GM12875 (cell line): ENCODE measurements around the gene TMEM18.

Experiments used
- H3K4me3 ChIP-seq: one replicate; pipeline ENCODE4 v1.5.1; 2011; ENCODE audit warnings: low read depth, low read length, control low read depth
- CTCF ChIP-seq: IDR thresholded peaks from 2 replicates; pipeline ENCODE4 v1.5.1; 2011; ENCODE audit warnings: low read depth, mild to moderate bottlenecking, control low read depth, inconsistent platforms, low read length, moderate library complexity, borderline replicate concordance; ENCODE audit not compliant: insufficient read depth

Gene TMEM18

GRCh38 chr2:660586-661359 lies 16.4 kb downstream of the TMEM18 start:
- no peak for TF ChIP-seq CTCF
- H3K4me3 ChIP-seq, result no peak overlapping the region

GRCh38 chr2:660029-660428 lies 17.2 kb downstream of the TMEM18 start:
- H3K4me3 ChIP-seq, result no peak overlapping the region

GRCh38 chr2:658426-658825 lies 18.8 kb downstream of the TMEM18 start:
- TF ChIP-seq CTCF, result no peak
- no peak overlapping the region for H3K4me3 ChIP-seq

More at GRCh38 chr2:660029-660428, 17.2 kb downstream of the TMEM18 start:
- TF ChIP-seq CTCF, result no peak

- H3K4me3 ChIP-seq, result no peak overlapping the region
- TF ChIP-seq CTCF, result no peak
Measured at GRCh38 chr2:657766-658165, 19.4 kb downstream of the TMEM18 start.

- TF ChIP-seq CTCF, result no peak
Measured at GRCh38 chr2:656676-657075, 20.5 kb downstream of the TMEM18 start.

GRCh38 chr2:655626-656025 lies 21.6 kb downstream of the TMEM18 start:
- no peak for TF ChIP-seq CTCF
- H3K4me3 ChIP-seq, result no peak overlapping the region

More at GRCh38 chr2:656676-657075, 20.5 kb downstream of the TMEM18 start:
- H3K4me3 ChIP-seq, result no peak overlapping the region

- no peak overlapping the region for H3K4me3 ChIP-seq
- no peak for TF ChIP-seq CTCF
Measured at GRCh38 chr2:654896-655295, 22.3 kb downstream of the TMEM18 start.
